LoVo (cell line): ENCODE results near the gene SRCAP.

Experiments
- DNase-seq: peaks from one replicate; pipeline ENCODE4 v3.0.0-alpha.2; 2016; ENCODE audit warnings: low spot score

Gene SRCAP

GRCh38 chr16:30736995-30737793 lies 38.2 kb downstream of the SRCAP start:
- DNase-seq = no peak

- DNase-seq = no peak
These were observed 39.0 kb downstream of the SRCAP start for GRCh38 chr16:30737794-30738648.

DNA sequence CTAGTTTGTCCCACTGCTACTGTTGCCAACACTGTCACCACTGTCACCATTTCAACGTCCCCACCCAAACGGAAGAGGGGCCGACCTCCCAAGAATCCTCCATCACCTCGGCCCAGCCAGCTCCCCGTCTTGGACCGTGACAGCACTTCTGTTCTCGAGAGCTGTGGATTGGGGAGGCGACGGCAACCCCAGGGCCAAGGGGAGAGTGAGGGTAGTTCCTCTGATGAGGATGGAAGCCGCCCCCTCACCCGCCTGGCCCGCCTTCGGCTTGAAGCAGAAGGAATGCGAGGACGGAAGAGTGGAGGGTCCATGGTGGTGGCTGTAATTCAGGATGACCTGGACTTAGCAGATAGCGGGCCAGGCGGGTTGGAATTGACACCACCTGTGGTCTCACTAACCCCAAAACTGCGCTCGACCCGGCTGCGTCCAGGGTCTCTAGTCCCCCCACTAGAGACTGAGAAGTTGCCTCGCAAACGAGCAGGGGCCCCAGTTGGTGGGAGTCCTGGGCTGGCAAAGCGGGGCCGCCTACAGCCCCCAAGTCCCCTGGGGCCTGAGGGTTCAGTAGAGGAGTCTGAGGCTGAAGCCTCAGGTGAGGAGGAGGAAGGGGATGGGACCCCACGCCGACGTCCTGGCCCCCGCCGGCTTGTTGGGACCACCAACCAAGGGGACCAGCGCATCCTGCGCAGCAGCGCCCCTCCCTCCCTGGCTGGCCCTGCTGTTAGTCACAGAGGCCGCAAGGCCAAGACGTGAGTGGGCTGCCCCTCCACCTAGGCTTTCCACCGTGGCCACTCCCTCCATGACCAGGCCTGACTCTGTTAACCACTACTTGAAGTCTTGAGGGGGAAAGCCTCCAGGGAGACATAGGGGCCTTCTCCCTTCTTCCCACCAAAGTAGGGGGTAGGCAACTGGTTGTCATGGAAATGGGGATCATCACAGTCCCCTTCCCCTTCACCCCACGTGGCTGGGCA lies 40.3 kb downstream of the SRCAP start:
- no peak for DNase-seq

GRCh38 chr16:30740364-30741251 lies 41.6 kb downstream of the SRCAP start:
- peak; percentile 91 for DNase-seq

- DNase-seq = no peak
These were observed 42.5 kb downstream of the SRCAP start for GRCh38 chr16:30741461-30741914.

GRCh38 chr16:30743716-30744115 lies 44.7 kb downstream of the SRCAP start:
- no peak for DNase-seq

- DNase-seq = no peak
These were observed 45.2 kb downstream of the SRCAP start for GRCh38 chr16:30744183-30744582.

- DNase-seq = no peak
These were observed 46.1 kb downstream of the SRCAP start for GRCh38 chr16:30745082-30745481.

GRCh38 chr16:30746638-30747175 lies 47.7 kb downstream of the SRCAP start:
- no peak for DNase-seq

- DNase-seq = peak; percentile 62
These were observed 48.4 kb downstream of the SRCAP start for GRCh38 chr16:30747331-30747730.

DNA sequence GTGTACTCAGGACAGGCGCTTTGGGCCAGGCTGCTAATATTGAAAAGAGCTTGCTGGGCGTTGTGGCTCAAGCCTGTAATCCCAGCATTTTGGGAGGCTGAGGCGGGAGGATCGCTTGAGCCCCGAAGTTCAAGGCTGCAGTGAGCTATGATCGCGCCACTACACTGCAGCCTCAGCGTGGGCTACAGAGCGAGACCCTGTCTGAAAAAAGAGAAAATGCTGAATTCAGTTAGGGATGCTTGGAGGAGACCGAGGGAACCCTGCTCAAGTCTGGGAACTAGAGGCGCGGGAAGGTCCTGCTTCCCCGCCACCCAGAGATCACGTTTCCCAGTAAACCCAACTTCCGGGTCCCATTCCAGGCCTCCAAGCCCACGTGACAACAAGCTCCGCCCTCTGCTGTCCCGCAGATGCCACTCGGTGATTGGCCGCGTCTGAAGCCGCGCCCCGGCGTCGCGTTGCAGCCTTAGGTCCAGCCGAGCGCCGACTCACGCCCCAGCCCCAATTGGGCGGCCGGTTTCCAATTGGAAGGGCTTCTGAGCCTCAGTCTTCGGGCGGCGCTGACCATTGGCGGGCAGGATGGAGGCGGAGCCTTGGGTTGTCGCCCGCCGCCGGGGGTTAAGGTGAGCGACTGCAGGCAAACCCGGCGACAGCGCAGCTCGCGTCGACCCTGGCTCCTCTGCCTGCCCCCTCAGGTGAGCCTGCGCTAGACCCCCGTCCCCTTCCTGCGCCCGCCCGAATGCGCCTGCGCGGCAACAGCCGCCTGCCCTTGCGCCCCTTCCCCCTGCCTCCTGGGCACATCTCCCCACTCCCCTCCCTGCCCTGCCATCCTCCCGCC lies 49.0 kb downstream of the SRCAP start, which contains the start of gene PHKG2:
Gene PHKG2 (plus strand): TSS at position 627 of the 835 bp plus-strand sequence. CDS start 396 bp downstream, outside the sequence.
- DNase-seq = peak; percentile 99

GRCh38 chr16:30748634-30749445 lies 49.9 kb downstream of the SRCAP start:
- no peak for DNase-seq

DNA sequence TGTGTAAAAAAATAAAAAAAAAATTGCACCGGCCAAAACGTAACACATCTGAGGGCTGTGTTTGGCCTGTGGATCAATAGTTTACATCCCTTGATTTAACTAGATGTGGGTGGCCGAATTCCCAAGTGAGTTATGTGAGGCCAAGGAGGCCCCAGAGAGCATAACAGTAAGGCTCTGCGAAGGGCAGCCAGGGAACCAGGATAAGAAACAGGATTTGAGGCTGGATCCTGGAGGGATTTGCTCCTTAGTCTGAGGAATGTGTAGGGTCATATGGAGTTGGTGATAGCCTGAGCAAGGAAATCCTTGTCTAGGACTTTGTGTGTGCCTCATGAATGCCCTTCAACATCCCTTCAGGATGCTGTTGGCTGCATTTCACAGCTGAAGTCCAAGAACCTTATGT lies 51.2 kb downstream of the SRCAP start:
- no peak for DNase-seq

DNA sequence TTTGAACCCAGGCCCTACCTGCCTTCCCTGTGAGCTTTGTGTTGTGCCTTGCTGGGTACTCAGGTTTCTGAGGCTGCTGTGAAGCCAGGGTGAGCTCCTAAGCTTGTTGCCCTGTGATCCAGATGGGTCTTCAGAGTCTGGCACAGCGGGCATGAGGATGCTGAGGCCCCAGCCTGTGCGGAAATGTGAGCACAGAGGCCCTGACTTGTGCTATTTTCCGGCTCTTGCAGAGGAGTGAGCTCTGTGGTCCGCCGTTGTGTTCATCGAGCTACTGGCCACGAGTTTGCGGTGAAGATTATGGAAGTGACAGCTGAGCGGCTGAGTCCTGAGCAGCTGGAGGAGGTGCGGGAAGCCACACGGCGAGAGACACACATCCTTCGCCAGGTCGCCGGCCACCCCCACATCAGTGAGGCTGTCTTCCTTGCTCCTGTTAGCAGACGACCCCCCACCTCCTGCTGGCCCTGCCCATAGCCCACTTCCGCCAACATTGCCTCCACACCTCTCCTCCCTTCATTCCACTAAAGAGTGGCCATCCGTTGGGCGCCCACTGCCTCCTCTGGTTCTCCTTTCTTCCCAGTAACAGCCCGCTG lies 52.0 kb downstream of the SRCAP start:
- no peak for DNase-seq

GRCh38 chr16:30753596-30753995 lies 54.6 kb downstream of the SRCAP start:
- DNase-seq = no peak

DNA sequence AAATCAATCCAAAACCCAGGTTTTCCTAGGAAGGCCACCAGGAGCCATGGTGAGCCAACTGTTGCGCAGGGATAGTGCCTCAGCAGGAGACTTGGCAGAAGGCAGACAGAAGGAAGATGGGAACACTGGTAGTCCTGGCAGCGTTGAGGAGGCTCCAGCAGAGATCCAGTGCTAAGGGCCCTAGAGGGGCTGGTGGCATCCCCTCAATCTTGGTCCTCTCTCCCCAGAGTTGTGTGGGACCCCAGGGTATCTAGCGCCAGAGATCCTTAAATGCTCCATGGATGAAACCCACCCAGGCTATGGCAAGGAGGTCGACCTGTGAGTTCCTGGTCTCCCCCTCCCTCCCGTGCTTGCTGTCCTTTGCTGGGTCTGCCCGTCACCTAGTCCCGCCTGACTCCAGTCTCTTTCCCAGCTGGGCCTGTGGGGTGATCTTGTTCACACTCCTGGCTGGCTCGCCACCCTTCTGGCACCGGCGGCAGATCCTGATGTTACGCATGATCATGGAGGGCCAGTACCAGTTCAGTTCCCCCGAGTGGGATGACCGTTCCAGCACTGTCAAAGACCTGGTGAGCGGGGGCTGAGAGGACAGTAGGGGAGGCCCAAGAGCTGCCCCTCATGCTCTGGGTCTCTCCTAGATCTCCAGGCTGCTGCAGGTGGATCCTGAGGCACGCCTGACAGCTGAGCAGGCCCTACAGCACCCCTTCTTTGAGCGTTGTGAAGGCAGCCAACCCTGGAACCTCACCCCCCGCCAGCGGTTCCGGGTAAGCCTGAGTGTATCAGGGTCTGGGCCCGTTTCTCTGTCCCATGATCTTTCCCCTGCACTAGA lies 57.2 kb downstream of the SRCAP start:
- no peak for DNase-seq

- no peak for DNase-seq
These were observed 57.8 kb downstream of the SRCAP start for GRCh38 chr16:30756781-30757100.

GRCh38 chr16:30757316-30757715 lies 58.3 kb downstream of the SRCAP start:
- DNase-seq = no peak
